B cell (primary cell): ENCODE measurements around the gene ARMC9. TPM values are rescaled to one million over a fixed set of nuclear protein-coding genes. Genes with fewer than 3 reads are reported as not detected.

Experiments used
- ATAC-seq: fragments of 200-7000 bp; cut with Tn5 transposase; one replicate; pipeline ENCODE4 v1.10.0; 2021; ENCODE audit warnings: low read depth, mild to moderate bottlenecking, moderate number of reproducible peaks, moderate library complexity
- CTCF ChIA-PET: fragments of 350-600 bp; sonication (Branson Sonifier 250); formaldehyde crosslinking; loops from one replicate; lab custom pipeline; 2021; ENCODE audit warnings: antibody characterized with exemption, inconsistent platforms; lab: Charles Lee
- POLR2A ChIA-PET: fragments of 350-600 bp; sonication (Branson Sonifier 250); formaldehyde crosslinking; loops from one replicate; lab custom pipeline; 2021; ENCODE audit warnings: antibody characterized with exemption; lab: Charles Lee
- DNase-seq: peaks from one replicate; pipeline ENCODE4 v3.0.0; 2013
- H2AFZ ChIP-seq: 2 replicates; pipeline ENCODE4 v1.6.1; 2012; ENCODE audit warnings: mild to moderate bottlenecking, low read depth, low read length; ENCODE audit not compliant: insufficient read depth, poor library complexity, severe bottlenecking
- H3K27ac ChIP-seq, 2 donors: 1 replicate in 1 of 2; 2 replicates in 1 of 2; pipeline ENCODE4 v1.5.1; 2012 to 2013; ENCODE audit warnings: low read length in 2 of 2, mild to moderate bottlenecking in 2 of 2, moderate library complexity in 1 of 2
- H3K27me3 ChIP-seq, 4 experiments: fragments of 200-600 bp in 1 of 4; sonication (generic) in 1 of 4; replicated peaks in 1 of 4; 1 replicate in 2 of 4; 2 replicates in 2 of 4; pipeline versions ENCODE4 v1.6.1 to v1.7.0; 2013 to 2016; ENCODE audit warnings: low read length in 3 of 4, mild to moderate bottlenecking in 2 of 4, mixed read lengths in 1 of 4, moderate library complexity in 1 of 4; ENCODE audit not compliant: insufficient read depth in 4 of 4, control insufficient read depth in 3 of 4; ENCODE audit errors: control extremely low read depth in 1 of 4
- H3K36me3 ChIP-seq, 2 experiments: replicated peaks in 1 of 2; 1 replicate in 1 of 2; 2 replicates in 1 of 2; pipeline versions ENCODE4 v1.6.1 to v1.7.1; 2013; ENCODE audit warnings: low read length in 1 of 2; ENCODE audit not compliant: insufficient read depth in 2 of 2, control insufficient read depth in 1 of 2; ENCODE audit errors: control extremely low read depth in 1 of 2, extremely low read depth in 1 of 2
- H3K4me1 ChIP-seq, 2 donors: fragments of 200-600 bp in 1 of 2; sonication (generic) in 1 of 2; 1 replicate in 1 of 2; 2 replicates in 1 of 2; pipeline versions ENCODE4 v1.5.1 to v1.6.1; 2013 to 2017; ENCODE audit warnings: low read length in 2 of 2; ENCODE audit not compliant: control insufficient read depth in 2 of 2, insufficient read depth in 2 of 2
- H3K4me2 ChIP-seq: replicated peaks from 2 replicates; pipeline ENCODE3; 2012; ENCODE audit warnings: mild to moderate bottlenecking, low read depth, low read length; ENCODE audit not compliant: poor library complexity, severe bottlenecking
- H3K4me3 ChIP-seq, 5 experiments: fragments of 200-600 bp in 1 of 5; sonication (generic) in 1 of 5; 1 replicate in 3 of 5; 2 replicates in 2 of 5; pipeline versions ENCODE4 v1.5.1 to v1.7.0; 2011 to 2016; ENCODE audit warnings: low read length in 4 of 5, mild to moderate bottlenecking in 4 of 5, low read depth in 2 of 5, control low read depth in 1 of 5, moderate library complexity in 1 of 5; ENCODE audit not compliant: insufficient read depth in 1 of 5; ENCODE audit errors: control extremely low read depth in 1 of 5, extremely low read depth in 1 of 5
- H3K79me2 ChIP-seq: fragments of 200-600 bp; sonication (generic); one replicate; pipeline ENCODE4 v1.6.0; 2016; ENCODE audit warnings: low read length; ENCODE audit not compliant: control insufficient read depth, insufficient read depth
- H3K9ac ChIP-seq: fragments of 200-600 bp; sonication (generic); 2 replicates; pipeline ENCODE4 v1.6.1; 2017; ENCODE audit warnings: mild to moderate bottlenecking, low read length, moderate library complexity
- H3K9me3 ChIP-seq, 3 donors: one replicate each; pipeline versions ENCODE4 v1.6.1 to v1.7.1; 2013; ENCODE audit warnings: low read length in 2 of 3; ENCODE audit not compliant: control insufficient read depth in 2 of 3, insufficient read depth in 1 of 3; ENCODE audit errors: control extremely low read depth in 1 of 3
- H4K20me1 ChIP-seq: 2 replicates; pipeline ENCODE4 v1.6.0; 2012; ENCODE audit warnings: mild to moderate bottlenecking, low read length; ENCODE audit not compliant: insufficient read depth, control insufficient read depth, poor library complexity, severe bottlenecking
- H3K27ac Mint-ChIP-seq: one replicate; pipeline ENCODE4 v1.8.0; 2021; ENCODE audit warnings: mixed read lengths
- H3K27me3 Mint-ChIP-seq: one replicate; pipeline ENCODE4 v1.8.0; 2021; ENCODE audit warnings: mixed read lengths
- H3K4me1 Mint-ChIP-seq: one replicate; pipeline ENCODE4 v1.8.0; 2021; ENCODE audit warnings: mixed read lengths
- H3K4me3 Mint-ChIP-seq: one replicate; pipeline ENCODE4 v1.8.0; 2021; ENCODE audit warnings: mixed read lengths
- H3K9me3 Mint-ChIP-seq: one replicate; pipeline ENCODE4 v1.8.0; 2022; ENCODE audit warnings: mixed read lengths; ENCODE audit not compliant: insufficient read depth
- EZH2 ChIP-seq: IDR thresholded peaks from 2 replicates; pipeline ENCODE4 v1.6.1; 2012; ENCODE audit warnings: borderline replicate concordance, low read depth, mild to moderate bottlenecking, moderate library complexity, low read length; ENCODE audit not compliant: insufficient read depth, poor library complexity, severe bottlenecking
- WGBS: methylation state at CpG from one replicate; pipeline ENCODE4 v1.1.5; 2013; ENCODE audit warnings: missing lambda C conversion rate; ENCODE audit not compliant: insufficient coverage; 5-methylcytosine and 5-hydroxymethylcytosine counted together
- intact Hi-C: fragments of 100-400 bp; cut with micrococcal nuclease; formaldehyde crosslinking; loops from one replicate; pipeline ENCODE4 v1.10.0; 2022
- polyA plus RNA-seq: library from polyadenylated mRNA; depleted of rRNA; stranded (reverse); fragments of >200 nt; gene quantifications from 2 replicates; pipeline ENCODE4 v1.2.3, GENCODE V29; 2012
- total RNA-seq, 2 donors: library from RNA; stranded (reverse); fragments of 120-200 nt in 1 of 2; gene quantifications; 1 replicate in 1 of 2; 2 replicates in 1 of 2; pipeline versions ENCODE4 v1.2.3 to v1.2.4, GENCODE V29; 2013 to 2022
- TF ChIP-seq, protein P1 (sequence below): fragments of 200-600 bp; IDR thresholded peaks from one replicate; pipeline ENCODE4 v1.8.0; 2022; ENCODE audit warnings: antibody characterized with exemption, mild to moderate bottlenecking

ARMC9 gene
- total and polyA plus RNA-seq, 2 donors (not counting 1 experiment from before 2014, with no cell fraction given) = 0.40 to 5.4 TPM

DNA sequence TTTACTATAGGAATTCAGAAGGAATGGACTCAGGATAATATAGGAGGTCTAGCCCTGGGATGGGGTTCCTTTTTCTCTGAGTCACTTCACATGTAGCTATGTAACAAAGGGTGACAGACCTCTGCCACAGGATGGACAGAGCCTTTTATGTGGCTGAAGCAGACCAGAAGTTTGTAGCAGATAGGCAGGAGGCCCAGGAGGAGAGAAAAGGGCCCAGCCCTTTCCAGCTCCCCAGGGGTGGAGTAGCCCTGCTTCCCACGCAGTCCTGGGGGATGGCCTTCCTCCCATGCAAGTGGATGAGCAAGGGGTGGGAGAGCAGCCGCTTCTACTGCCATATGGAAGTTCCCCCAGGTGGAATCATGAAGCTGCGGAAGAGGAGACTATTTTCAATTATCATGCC, 40.3 kb downstream of the ARMC9 start:
- H3K4me3 Mint-ChIP-seq = no peak overlapping the region
- H3K9me3 Mint-ChIP-seq = no peaks in the 10 kb centered on the region
- Histone ChIP-seq H3K9me3 (no peaks in the 10 kb centered on the region), H3K36me3 (no peaks in the 10 kb centered on the region), H3K9ac (no peak overlapping the region), H4K20me1 (no peaks in the 10 kb centered on the region), H3K79me2 (no peaks in the 10 kb centered on the region), H2AFZ (no peak overlapping the region), H3K27me3 (no peaks in the 10 kb centered on the region), H3K4me1 (no peaks in the 10 kb centered on the region), H3K4me3 (no peak overlapping the region), H3K4me2 (no peak overlapping the region), H3K27ac (no peak overlapping the region)
- TF ChIP-seq, protein P1, sequence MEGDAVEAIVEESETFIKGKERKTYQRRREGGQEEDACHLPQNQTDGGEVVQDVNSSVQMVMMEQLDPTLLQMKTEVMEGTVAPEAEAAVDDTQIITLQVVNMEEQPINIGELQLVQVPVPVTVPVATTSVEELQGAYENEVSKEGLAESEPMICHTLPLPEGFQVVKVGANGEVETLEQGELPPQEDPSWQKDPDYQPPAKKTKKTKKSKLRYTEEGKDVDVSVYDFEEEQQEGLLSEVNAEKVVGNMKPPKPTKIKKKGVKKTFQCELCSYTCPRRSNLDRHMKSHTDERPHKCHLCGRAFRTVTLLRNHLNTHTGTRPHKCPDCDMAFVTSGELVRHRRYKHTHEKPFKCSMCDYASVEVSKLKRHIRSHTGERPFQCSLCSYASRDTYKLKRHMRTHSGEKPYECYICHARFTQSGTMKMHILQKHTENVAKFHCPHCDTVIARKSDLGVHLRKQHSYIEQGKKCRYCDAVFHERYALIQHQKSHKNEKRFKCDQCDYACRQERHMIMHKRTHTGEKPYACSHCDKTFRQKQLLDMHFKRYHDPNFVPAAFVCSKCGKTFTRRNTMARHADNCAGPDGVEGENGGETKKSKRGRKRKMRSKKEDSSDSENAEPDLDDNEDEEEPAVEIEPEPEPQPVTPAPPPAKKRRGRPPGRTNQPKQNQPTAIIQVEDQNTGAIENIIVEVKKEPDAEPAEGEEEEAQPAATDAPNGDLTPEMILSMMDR = no peak
- no peak for TF ChIP-seq EZH2
- POLR2A ChIA-PET = no interaction called here
- H3K27me3 Mint-ChIP-seq = no peaks in the 10 kb centered on the region
- CTCF ChIA-PET = interaction anchor here (1.0 to 2.5 kb wide), 3 partner anchors 10 to 59 kb away, joined by 3 to 13 read pairs (median 6); no protein-coding TSS in a partner anchor
- 100% methylated on average over 1 of the region's 3 CpGs for WGBS
- intact Hi-C loops = no loop called here
- H3K27ac Mint-ChIP-seq = no peak overlapping the region
- DNase-seq (no peak), ATAC-seq (no peak)
- H3K4me1 Mint-ChIP-seq = no peaks in the 10 kb centered on the region

DNA sequence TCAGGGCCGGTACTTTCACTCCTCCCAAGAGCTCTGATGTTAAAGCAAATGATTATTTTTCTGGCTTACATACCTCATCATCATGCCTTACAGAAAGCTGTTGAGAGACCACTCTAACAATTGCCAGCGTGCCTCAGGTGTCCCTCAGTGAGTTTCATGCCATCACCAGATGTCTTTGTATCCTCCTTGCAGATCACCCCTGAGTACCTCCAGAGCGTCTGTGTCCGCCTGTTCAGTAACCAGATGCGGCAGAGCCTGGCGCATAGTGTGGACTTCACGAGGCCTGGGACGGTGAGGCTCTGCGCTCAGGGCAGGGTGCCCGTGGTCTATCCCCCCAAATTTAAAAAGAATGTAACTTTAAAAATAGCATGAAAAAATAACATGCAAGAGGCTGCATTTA, 41.3 kb downstream of the ARMC9 start:
- Histone ChIP-seq H3K4me3 (no peak overlapping the region), H3K36me3 (no peaks in the 10 kb centered on the region), H3K9ac (no peak overlapping the region), H4K20me1 (no peaks in the 10 kb centered on the region), H3K4me2 (no peak overlapping the region), H3K9me3 (no peaks in the 10 kb centered on the region), H2AFZ (no peak overlapping the region), H3K27me3 (no peaks in the 10 kb centered on the region), H3K4me1 (no peaks in the 10 kb centered on the region), H3K79me2 (no peaks in the 10 kb centered on the region), H3K27ac (no peak overlapping the region)
- POLR2A ChIA-PET = no interaction called here
- no peaks in the 10 kb centered on the region for H3K4me1 Mint-ChIP-seq
- no peaks in the 10 kb centered on the region for H3K27me3 Mint-ChIP-seq
- CTCF ChIA-PET = interaction anchor here (1.0 to 2.5 kb wide), 2 partner anchors 11 to 174 kb away, joined by 3 to 13 read pairs; no protein-coding TSS in a partner anchor
- no peak for DNase-seq
- intact Hi-C loops = no loop called here
- H3K27ac Mint-ChIP-seq = no peak overlapping the region
- WGBS = 91% methylated on average over 6 of the region's 10 CpGs
- no peak overlapping the region for H3K4me3 Mint-ChIP-seq
- TF ChIP-seq, protein P1 = no peak
- no peak for TF ChIP-seq EZH2
- ATAC-seq = no peak
- no peaks in the 10 kb centered on the region for H3K9me3 Mint-ChIP-seq
